A549 treated with CORT108297 at 1 μM for 4 hours (cell line): ENCODE measurements around the gene DLK1. TPM values are rescaled to one million over a fixed set of nuclear protein-coding genes. Genes with fewer than 3 reads are reported as not detected.

Experiments used
- total RNA-seq: library from RNA; stranded (reverse); fragments of 200-300 nt; extraction: Qiagen RNA extraction; gene quantifications from 5 replicates; pipeline ENCODE4 v1.2.3, GENCODE V29; 2022

DLK1 gene
- 0.25 to 0.46 TPM (median 0.38 TPM) in 5 replicates for total RNA-seq

GRCh38 chr14:100726550-100727085, at the start of gene DLK1:
Gene DLK1, plus strand, starts transcription at chr14:100726892. Its CDS starts 177 bp downstream, at chr14:100727069.

Other genes with a start within 250 kb of the DLK1 start
- gene BEGAIN, start 139.5 kb upstream of the DLK1 start, total RNA-seq, result 7.0 to 11.8 TPM (median 9.8 TPM) in 5 replicates
- gene MEG3, start 99.2 kb downstream of the DLK1 start, total RNA-seq, result 49.4 to 80.3 TPM (median 65.6 TPM) in 5 replicates
- 0.26 to 0.31 TPM (median 0.30 TPM) in 5 replicates for gene RTL1, start 176.8 kb downstream of the DLK1 start, total RNA-seq